ENCODE data around the gene C4orf46. TPM values are rescaled to one million over a fixed set of nuclear protein-coding genes. Genes with fewer than 3 reads are reported as not detected.

Gene C4orf46
- total and polyA plus RNA-seq, 10 of the 15 experiments (the other 5 are each of a cell fraction or from before 2014, with no cell fraction given), result 9.3 to 40.2 (median 20.5) TPM

GRCh38 chr4:158670975-158671664 is 567 bp downstream of the C4orf46 start (continued):
- TF ChIP-seq HSF1 (IDR thresholded peaks at IDR 0.05; ENCODE audit: low read depth, low read length), result no peak
- no peak for TF ChIP-seq BRCA1 (IDR thresholded peaks at IDR 0.05; ENCODE audit: low read depth, low read length)
- peak; percentile 24; the same call in 1 of the 2 replicates for TF ChIP-seq POLR2A (IDR thresholded peaks at IDR 0.05; ENCODE audit: low read depth, low read length)
- no peak for TF ChIP-seq SREBF2 (IDR thresholded peaks at IDR 0.05; ENCODE audit: low read length)
- peak; percentile 87 for TF ChIP-seq DPF2 (IDR thresholded peaks at IDR 0.05)
- no peak for TF ChIP-seq NFYB (IDR thresholded peaks at IDR 0.05; ENCODE audit: insufficient read depth, low read depth, low read length)
- TF ChIP-seq IRF3 (IDR thresholded peaks at IDR 0.05), result no peak
- TF ChIP-seq SMC3 (IDR thresholded peaks at IDR 0.05; ENCODE audit: borderline replicate concordance, low read length), result no peak
- TF ChIP-seq E2F4 (IDR thresholded peaks at IDR 0.05; ENCODE audit: low read depth, low read length), result no peak
- TF ChIP-seq ZZZ3 (IDR thresholded peaks at IDR 0.05; ENCODE audit: control insufficient read depth, insufficient read length, low read depth), result no peak
- TF ChIP-seq CHD4 (IDR thresholded peaks at IDR 0.05), result no peak
- peak; percentile 41; the same call in 1 of the 2 replicates for TF ChIP-seq EED (IDR thresholded peaks at IDR 0.05; ENCODE audit: low read depth)
- TF ChIP-seq ZNF217 (IDR thresholded peaks at IDR 0.05), result peak; percentile 51; the same call in 1 of the 2 replicates
- no peak for TF ChIP-seq BMI1 (IDR thresholded peaks at IDR 0.05; ENCODE audit: borderline replicate concordance)
- TF ChIP-seq SRF (IDR thresholded peaks at IDR 0.05; ENCODE audit: low read depth in 2 of 2, low read length in 2 of 2), result no peak
- TF ChIP-seq ESRRA (IDR thresholded peaks at IDR 0.05; ENCODE audit: low read length), result no peak
- peak; percentile 69; the same call in 1 of the 2 replicates for TF ChIP-seq LARP7 (IDR thresholded peaks at IDR 0.05)
- TF ChIP-seq ZBTB40 (IDR thresholded peaks at IDR 0.05; ENCODE audit: borderline replicate concordance), result no peak
- no peak for TF ChIP-seq MLLT1 (IDR thresholded peaks at IDR 0.05)
- no peak for TF ChIP-seq RCOR1 (conservative IDR thresholded peaks at IDR 0.05; ENCODE audit: low read depth, low read length)
- 0 out of 2 replicates have a peak, but pooled peaks have one; percentile 20 for TF ChIP-seq IRF4 (IDR thresholded peaks at IDR 0.05; ENCODE audit: low read depth, low read length)
- no peak for TF ChIP-seq PAX8 (IDR thresholded peaks at IDR 0.05)
- TF ChIP-seq SIN3A (IDR thresholded peaks at IDR 0.05; ENCODE audit: low read depth, low read length), result no peak

All from GM12878 (cell line).